HTR-8/SVneo (cell line): ENCODE data around the gene ZW10.
A peak's percentile ranks its signal among the peaks of the same experiment; 100 is the strongest.
"Not testable (repeated sequence)": the region's sequence is repeated elsewhere in the genome, so short reads cannot be mapped to it uniquely, and the experiment has no call there.

Experiments
- DNase-seq: peaks from one replicate; pipeline ENCODE4 v3.0.0; 2011; ENCODE audit warnings: low spot score, mixed read lengths; ENCODE audit not compliant: insufficient read length
- FAIRE-seq: peaks from 2 replicates; lab custom pipeline; 2011; peaks lifted over from hg19 to GRCh38; lab: Jason Lieb, UNC

ZW10 gene, protein sequence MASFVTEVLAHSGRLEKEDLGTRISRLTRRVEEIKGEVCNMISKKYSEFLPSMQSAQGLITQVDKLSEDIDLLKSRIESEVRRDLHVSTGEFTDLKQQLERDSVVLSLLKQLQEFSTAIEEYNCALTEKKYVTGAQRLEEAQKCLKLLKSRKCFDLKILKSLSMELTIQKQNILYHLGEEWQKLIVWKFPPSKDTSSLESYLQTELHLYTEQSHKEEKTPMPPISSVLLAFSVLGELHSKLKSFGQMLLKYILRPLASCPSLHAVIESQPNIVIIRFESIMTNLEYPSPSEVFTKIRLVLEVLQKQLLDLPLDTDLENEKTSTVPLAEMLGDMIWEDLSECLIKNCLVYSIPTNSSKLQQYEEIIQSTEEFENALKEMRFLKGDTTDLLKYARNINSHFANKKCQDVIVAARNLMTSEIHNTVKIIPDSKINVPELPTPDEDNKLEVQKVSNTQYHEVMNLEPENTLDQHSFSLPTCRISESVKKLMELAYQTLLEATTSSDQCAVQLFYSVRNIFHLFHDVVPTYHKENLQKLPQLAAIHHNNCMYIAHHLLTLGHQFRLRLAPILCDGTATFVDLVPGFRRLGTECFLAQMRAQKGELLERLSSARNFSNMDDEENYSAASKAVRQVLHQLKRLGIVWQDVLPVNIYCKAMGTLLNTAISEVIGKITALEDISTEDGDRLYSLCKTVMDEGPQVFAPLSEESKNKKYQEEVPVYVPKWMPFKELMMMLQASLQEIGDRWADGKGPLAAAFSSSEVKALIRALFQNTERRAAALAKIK

DNA sequence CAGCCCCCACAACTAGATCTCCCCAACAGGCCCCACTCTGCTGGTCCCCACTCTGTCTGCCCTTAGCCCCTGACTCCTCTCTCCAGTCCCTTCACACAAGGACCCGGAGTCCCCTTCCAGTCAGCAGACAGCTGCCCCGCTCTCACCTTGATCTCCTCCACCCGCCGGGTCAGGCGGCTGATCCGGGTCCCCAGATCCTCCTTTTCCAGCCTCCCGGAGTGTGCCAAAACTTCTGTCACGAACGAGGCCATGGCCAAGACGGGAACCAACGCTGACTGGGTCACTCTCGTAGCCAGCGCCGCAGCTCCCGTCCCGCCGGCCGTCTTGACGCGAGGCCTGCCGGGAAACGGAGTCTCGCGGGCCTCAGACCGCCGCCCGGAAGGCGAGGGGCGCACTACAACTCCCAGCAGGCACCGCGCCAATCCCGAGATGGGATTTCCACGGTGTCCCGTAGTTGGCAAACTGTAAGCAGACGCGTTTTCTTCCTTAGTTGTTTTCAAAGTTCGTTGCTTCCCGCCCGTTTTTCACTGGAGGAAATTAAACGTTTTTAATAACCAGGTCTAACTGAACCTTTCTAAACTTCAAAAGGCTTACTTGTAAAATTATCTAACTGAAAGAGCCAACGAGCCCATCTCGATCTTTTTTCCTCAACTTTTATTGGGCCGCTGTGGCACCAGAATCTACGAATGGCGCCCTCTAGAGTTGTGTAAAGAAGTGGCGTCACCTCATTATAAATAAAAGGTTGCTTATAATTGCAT is at the start of gene ZW10:
Gene ZW10 (minus strand): TSS at position 277 of the 758 bp plus-strand sequence. CDS start 26 bp downstream, at position 251.
- FAIRE-seq (peak; percentile 90), DNase-seq (peak; percentile 89)

- no peak for DNase-seq
- no peak for FAIRE-seq
These were observed 44.9 kb upstream of the ZW10 start for GRCh38 chr11:113818426-113818825.

DNA sequence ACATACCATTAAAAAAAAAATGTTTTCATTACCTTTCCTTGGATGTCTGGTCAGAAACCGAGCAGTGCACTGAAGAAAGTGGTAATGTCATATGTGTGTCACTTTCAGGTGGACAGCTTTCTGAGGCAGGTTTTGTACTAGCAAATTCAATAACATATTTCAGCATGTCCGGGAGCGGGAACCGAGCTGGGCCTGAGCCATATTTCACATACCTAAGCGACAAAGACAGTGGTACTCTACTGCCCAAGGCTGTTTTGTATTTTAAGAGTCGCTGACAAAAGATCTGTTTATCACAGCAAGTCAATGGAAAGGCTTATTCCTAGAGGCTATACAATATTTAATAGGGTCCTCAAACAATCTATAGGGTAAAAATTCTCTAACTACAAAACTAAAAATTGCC is 44.1 kb upstream of the ZW10 start:
- FAIRE-seq (no peak), DNase-seq (no peak)

DNA sequence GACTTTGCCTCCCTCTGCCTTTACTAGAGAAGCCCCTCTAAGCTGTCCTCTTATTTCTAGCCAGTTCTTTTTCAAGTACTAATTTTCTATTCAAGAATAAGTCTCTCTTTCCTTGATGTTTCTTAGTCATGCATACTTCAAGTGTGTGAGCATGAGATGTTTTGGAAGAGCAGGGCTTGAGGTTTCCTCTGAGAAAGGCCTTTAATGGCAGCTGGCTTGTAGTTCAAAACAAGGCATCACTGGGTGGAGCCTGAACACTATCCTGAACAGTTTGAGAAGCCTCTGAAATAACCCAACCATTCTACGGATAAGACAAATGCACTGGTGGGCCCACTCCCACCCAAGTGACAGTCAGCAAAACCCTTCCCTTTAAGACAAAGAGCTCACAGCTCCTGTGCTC is 43.7 kb upstream of the ZW10 start:
- FAIRE-seq: no peak
- DNase-seq: no peak

- DNase-seq (no peak), FAIRE-seq (no peak)
These were observed 40.7 kb upstream of the ZW10 start for GRCh38 chr11:113814181-113814580.

DNA sequence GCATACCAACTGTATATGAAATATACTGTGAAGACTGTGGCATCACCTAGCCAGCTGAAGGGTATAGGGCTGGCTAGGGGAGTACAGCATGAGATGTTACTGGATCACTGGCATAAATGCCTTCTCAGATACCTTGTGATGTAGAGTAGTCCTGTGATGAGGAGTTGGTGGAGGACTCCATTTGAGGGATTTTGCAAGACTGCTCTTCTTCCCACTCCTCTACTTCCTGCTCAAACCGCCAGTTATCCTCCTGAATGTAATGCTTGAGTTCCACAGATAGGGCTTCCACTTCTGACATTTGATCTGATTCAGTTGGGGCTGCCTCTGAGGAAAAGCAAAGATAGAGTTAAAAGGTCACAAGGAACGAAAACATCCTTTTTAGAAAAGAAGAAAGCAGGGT is 35.4 kb upstream of the ZW10 start:
- no peak for FAIRE-seq
- DNase-seq: no peak

GRCh38 chr11:113806406-113806805 is 32.9 kb upstream of the ZW10 start:
- FAIRE-seq: no peak

DNA sequence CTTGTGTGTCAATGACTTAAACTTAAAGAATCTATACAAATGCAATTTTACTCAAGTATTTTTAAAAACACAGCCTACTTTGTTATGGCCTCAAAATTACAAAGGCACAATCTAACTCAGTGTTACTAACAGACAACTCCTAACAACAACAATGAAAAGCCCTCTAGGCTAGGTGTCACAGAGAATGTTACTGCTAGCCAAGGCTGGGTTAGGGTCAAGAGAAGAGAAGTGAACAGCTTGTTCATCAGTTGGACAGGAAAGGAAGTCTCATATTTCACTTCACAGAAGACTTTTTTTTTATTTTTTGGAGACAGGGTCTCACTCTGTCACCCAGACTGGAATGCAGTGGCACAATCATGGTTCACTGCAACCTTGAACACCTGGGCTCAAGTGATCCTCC is 32.1 kb upstream of the ZW10 start:
- DNase-seq: no peak
- FAIRE-seq: no peak

More at GRCh38 chr11:113806406-113806805, 32.9 kb upstream of the ZW10 start:
- DNase-seq: peak; percentile 28

GRCh38 chr11:113802621-113803020 is 29.1 kb upstream of the ZW10 start:
- no peak for DNase-seq
- FAIRE-seq: no peak

DNA sequence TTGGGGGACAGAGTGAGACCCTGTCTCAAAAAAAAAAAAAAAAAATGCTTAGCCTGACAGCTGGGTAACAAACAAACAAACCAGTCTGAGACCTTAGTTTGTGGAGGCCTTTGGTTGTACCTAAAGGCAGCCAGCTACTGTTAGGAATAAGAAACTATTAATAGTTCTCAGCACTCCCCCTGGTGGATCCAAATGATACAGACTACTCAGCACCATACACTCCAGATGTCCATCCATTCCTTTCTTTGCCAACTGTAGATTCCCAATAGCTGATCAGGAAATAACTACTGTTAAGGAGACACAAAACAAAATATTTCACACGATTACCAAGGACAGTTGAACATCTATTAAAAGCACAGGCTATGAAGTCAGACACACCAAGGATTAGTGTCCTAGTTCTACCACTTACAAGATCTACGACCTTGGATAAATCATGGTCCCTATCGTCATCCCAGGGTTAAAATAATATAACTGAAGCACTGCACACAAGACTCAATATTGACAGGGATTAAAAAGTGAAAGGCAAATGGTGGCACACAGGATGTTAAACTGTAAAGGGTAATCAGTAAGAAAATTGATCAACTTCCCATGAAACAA is 23.3 kb upstream of the ZW10 start:
- FAIRE-seq (no peak), DNase-seq (peak; percentile 56)

- DNase-seq (no peak), FAIRE-seq (no peak)
These were observed 16.3 kb upstream of the ZW10 start for GRCh38 chr11:113789675-113790320.

DNA sequence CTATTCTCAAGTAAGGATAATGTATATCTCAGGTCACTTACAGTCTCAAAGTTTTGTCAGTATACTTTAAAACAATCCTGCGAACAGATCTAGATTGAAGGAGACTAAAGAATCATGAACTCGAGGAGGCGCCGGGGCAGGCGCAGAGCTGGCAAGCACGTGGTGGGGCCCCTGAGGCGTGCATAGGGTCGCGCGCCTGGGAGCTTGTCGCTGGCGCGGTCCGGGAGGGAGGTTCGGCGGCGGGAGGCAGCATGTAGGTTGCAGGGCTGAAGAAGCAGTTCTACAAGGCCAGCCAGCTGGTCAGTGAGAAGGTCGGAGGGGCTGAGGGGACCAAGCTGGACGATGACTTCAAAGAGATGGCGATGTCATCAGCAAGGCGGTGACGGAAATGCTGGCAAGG is 15.5 kb upstream of the ZW10 start:
- not testable (repeated sequence) for DNase-seq
- peak; percentile 16 for FAIRE-seq

GRCh38 chr11:113782134-113782533 is 8.6 kb upstream of the ZW10 start:
- no peak for FAIRE-seq
- DNase-seq: no peak

GRCh38 chr11:113781682-113782081 is 8.2 kb upstream of the ZW10 start:
- no peak for FAIRE-seq
- DNase-seq: no peak

GRCh38 chr11:113779496-113779895 is 6.0 kb upstream of the ZW10 start, which contains the start of gene CLDN25:
Gene CLDN25 (plus strand): TSS chr11:113779796. CDS start chr11:113779796, 0 bp downstream.
- DNase-seq (no peak), FAIRE-seq (no peak)

DNA sequence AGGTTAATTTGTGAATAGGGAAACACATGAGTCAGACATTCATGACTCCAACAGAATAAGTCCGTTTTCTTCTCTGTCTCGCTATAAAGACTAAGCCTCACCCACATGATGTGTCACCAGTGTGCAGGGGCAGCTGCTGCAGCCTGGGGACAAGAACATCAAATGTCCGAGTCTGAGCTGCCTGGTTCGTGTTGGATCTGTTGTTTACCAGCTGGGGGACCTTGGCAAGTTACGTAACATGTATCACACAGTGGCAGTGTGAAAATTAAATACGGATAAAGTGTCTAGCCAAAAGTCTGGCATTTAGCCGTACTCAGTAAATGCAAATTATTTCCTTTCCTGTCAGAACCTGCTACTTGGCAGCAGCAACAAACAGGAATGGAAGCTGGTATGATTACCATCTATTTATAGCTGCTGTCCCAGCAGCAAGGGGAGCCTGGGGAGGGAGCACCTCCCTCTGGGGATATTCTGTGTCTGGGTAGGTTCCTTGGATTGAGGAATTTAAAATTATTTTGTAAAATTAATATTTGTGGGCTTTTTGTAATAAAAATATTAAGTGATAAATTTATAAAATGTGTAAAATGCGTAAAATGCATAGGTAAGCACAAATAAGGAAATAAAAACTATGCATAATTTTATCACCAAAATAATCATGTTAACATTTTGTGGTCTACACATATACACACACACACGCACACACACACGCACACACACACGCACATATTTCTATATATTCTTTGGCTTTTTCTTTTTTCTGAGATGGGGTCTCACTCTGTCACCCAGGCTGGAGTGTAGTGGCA is 4.8 kb upstream of the ZW10 start:
- no peak for FAIRE-seq
- peak; percentile 10 for DNase-seq

DNA sequence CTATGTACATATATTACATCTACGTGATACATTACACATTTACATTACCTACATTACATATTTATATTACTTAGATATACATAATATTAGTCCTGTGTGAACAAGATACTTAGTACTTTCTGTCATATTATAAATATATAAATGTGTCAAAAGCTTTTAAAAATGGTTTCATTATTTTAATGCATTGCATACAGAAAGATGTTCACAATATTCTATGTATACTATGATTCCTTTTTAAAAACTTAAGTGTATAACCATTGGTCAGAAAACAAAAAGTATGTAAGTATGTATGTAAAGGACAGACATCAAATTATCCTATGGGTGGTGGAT is 647 bp upstream of the ZW10 start:
- no peak for FAIRE-seq
- DNase-seq: no peak

- no peak for FAIRE-seq
- DNase-seq: peak; percentile 13
These were observed 438 bp downstream of the ZW10 start for GRCh38 chr11:113773092-113773415.

GRCh38 chr11:113771964-113772363 is 1.5 kb downstream of the ZW10 start:
- no peak for FAIRE-seq
- DNase-seq: no peak
